D721Med (cell line): ENCODE data around the gene RMDN3.

Source experiments
- DNase-seq: peaks from one replicate; pipeline ENCODE4 v3.0.0; 2011; ENCODE audit warnings: low spot score; ENCODE audit not compliant: insufficient read length
- FAIRE-seq: peaks from 2 replicates; lab custom pipeline; 2011; peaks lifted over from hg19 to GRCh38; lab: Jason Lieb, UNC
- CTCF ChIP-seq: IDR thresholded peaks from 2 replicates; pipeline ENCODE4 v1.5.1; 2012; ENCODE audit warnings: mild to moderate bottlenecking, control low read depth; ENCODE audit not compliant: insufficient read depth; ENCODE audit errors: missing control alignments

RMDN3 gene

GRCh38 chr15:40722354-40722753 lies 32.7 kb downstream of the RMDN3 start:
- no peak for TF ChIP-seq CTCF
- no peak for FAIRE-seq
- DNase-seq, result no peak

GRCh38 chr15:40721701-40722100 lies 33.4 kb downstream of the RMDN3 start:
- no peak for FAIRE-seq
- TF ChIP-seq CTCF, result no peak

GRCh38 chr15:40716165-40716564 lies 38.9 kb downstream of the RMDN3 start:
- no peak for TF ChIP-seq CTCF
- DNase-seq (no peak), FAIRE-seq (no peak)

More at GRCh38 chr15:40721701-40722100, 33.4 kb downstream of the RMDN3 start:
- DNase-seq, result no peak

- DNase-seq, result no peak
- no peak for FAIRE-seq
- no peak for TF ChIP-seq CTCF
Observed at GRCh38 chr15:40714144-40714543, 40.9 kb downstream of the RMDN3 start.

GRCh38 chr15:40706121-40706520 lies 48.9 kb downstream of the RMDN3 start:
- DNase-seq (no peak), FAIRE-seq (no peak)
- no peak for TF ChIP-seq CTCF

- TF ChIP-seq CTCF, result no peak
- FAIRE-seq (no peak), DNase-seq (no peak)
Observed at GRCh38 chr15:40702077-40702476, 53.0 kb downstream of the RMDN3 start.

- no peak for TF ChIP-seq CTCF
- DNase-seq, result no peak
- no peak for FAIRE-seq
Observed at GRCh38 chr15:40697916-40698315, 57.1 kb downstream of the RMDN3 start.
